ENCODE measurements around the gene DPY19L1.
"Not testable (repeated sequence)": the region's sequence is repeated elsewhere in the genome, so short reads cannot be mapped to it uniquely, and the experiment has no call there.

The DPY19L1 gene

GRCh38 chr7:34988442-34989125 is 48.7 kb downstream of the DPY19L1 start:
- WGBS, 2 experiments: 60% methylated on average over 1 of the region's 2 CpGs; no CpG with 5 or more reads in 1 of the 2 experiments
- not testable (repeated sequence) for H3K9me3 ChIP-seq (ENCODE audit: control insufficient read depth, low read length); H3K27ac ChIP-seq (ENCODE audit: insufficient read depth, low read depth, low read length, poor library complexity, severe bottlenecking); H3K27me3 ChIP-seq (ENCODE audit: control insufficient read depth, insufficient read depth, low read length, poor library complexity, severe bottlenecking); H3K36me3 ChIP-seq (ENCODE audit: control insufficient read depth, insufficient read depth, low read length); H3K4me1 ChIP-seq (ENCODE audit: control insufficient read depth, insufficient read depth, low read length); H3K4me3 ChIP-seq (ENCODE audit: insufficient read depth, low read depth, low read length)

GRCh38 chr7:34985155-34985554 is 52.1 kb downstream of the DPY19L1 start:
- H3K9me3 ChIP-seq (ENCODE audit: control insufficient read depth, low read length); H3K36me3 ChIP-seq (ENCODE audit: control insufficient read depth, insufficient read depth, low read length); H3K4me3 ChIP-seq (ENCODE audit: insufficient read depth, low read depth, low read length); H3K27ac ChIP-seq (ENCODE audit: insufficient read depth, low read depth, low read length, poor library complexity, severe bottlenecking); H3K4me1 ChIP-seq (ENCODE audit: control insufficient read depth, insufficient read depth, low read length); H3K27me3 ChIP-seq (ENCODE audit: control insufficient read depth, insufficient read depth, low read length, poor library complexity, severe bottlenecking): not testable (repeated sequence)
- WGBS, 2 experiments: 91 to 100% methylated on average over 3 of the region's 3 CpGs

GRCh38 chr7:34984140-34984539 is 53.1 kb downstream of the DPY19L1 start:
- not testable (repeated sequence) for H3K36me3 ChIP-seq (ENCODE audit: control insufficient read depth, insufficient read depth, low read length); H3K4me1 ChIP-seq (ENCODE audit: control insufficient read depth, insufficient read depth, low read length); H3K4me3 ChIP-seq (ENCODE audit: insufficient read depth, low read depth, low read length); H3K9me3 ChIP-seq (ENCODE audit: control insufficient read depth, low read length); H3K27ac ChIP-seq (ENCODE audit: insufficient read depth, low read depth, low read length, poor library complexity, severe bottlenecking); H3K27me3 ChIP-seq (ENCODE audit: control insufficient read depth, insufficient read depth, low read length, poor library complexity, severe bottlenecking)
- WGBS, 2 experiments: 78 to 79% methylated on average over 3 of the region's 4 CpGs

GRCh38 chr7:34982371-34983019 is 54.8 kb downstream of the DPY19L1 start:
- no peaks in the 10 kb centered on the region for H3K27me3 ChIP-seq (ENCODE audit: control insufficient read depth, insufficient read depth, low read length, poor library complexity, severe bottlenecking)
- no peaks in the 10 kb centered on the region for H3K4me1 ChIP-seq (ENCODE audit: control insufficient read depth, insufficient read depth, low read length)
- no peak overlapping the region for H3K4me3 ChIP-seq (ENCODE audit: insufficient read depth, low read depth, low read length)
- H3K36me3 ChIP-seq (ENCODE audit: control insufficient read depth, insufficient read depth, low read length): no peaks in the 10 kb centered on the region
- no peak overlapping the region for H3K27ac ChIP-seq (ENCODE audit: insufficient read depth, low read depth, low read length, poor library complexity, severe bottlenecking)
- WGBS, 2 experiments: 92 to 97% methylated on average over 3 of the region's 3 CpGs
- no peaks in the 10 kb centered on the region for H3K9me3 ChIP-seq (ENCODE audit: control insufficient read depth, low read length)

DNA sequence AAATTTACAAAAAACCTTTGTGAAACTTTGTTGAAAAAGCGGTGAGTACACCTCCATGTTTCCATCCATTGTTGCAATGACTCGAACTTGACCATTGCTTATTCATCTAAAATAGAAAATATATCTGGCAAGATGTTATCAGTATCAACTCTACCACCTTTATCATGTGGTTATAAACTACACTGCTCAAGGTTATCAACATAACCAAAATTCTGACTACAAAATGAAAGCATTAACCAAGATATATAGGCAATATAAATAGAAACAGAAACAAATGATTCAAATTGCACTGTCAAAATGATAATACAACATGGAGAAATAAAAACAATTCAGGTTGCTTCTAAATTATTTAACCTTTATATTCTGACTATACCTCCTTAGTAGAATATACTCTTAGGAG is 58.2 kb downstream of the DPY19L1 start:
- not testable (repeated sequence) for H3K4me1 ChIP-seq (ENCODE audit: control insufficient read depth, insufficient read depth, low read length); H3K27me3 ChIP-seq (ENCODE audit: control insufficient read depth, insufficient read depth, low read length, poor library complexity, severe bottlenecking); H3K36me3 ChIP-seq (ENCODE audit: control insufficient read depth, insufficient read depth, low read length); H3K4me3 ChIP-seq (ENCODE audit: insufficient read depth, low read depth, low read length); H3K27ac ChIP-seq (ENCODE audit: insufficient read depth, low read depth, low read length, poor library complexity, severe bottlenecking); H3K9me3 ChIP-seq (ENCODE audit: control insufficient read depth, low read length)
- WGBS, 2 experiments: 100% methylated on average over 1 of the region's 2 CpGs; no CpG with 5 or more reads in 1 of the 2 experiments

DNA sequence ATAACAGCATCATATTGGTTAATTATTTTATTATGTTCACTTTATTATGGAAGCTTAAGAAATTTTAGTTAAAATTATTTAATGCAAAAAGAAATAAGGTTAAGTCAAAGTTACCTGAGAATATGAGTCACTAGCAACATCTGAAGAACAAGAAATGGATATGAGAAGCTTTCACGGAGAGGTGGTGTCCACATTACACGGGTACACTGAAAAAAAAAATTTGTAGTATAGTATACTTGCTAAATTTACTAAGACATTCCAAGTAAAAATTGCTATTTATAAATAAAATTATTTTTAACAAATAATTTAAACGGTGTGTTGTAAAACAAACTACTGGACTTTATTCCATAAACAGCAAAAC is 63.9 kb downstream of the DPY19L1 start:
- Histone ChIP-seq H3K4me1 (ENCODE audit: control insufficient read depth, insufficient read depth, low read length) (no peaks in the 10 kb centered on the region), H3K27me3 (ENCODE audit: control insufficient read depth, insufficient read depth, low read length, poor library complexity, severe bottlenecking) (no peaks in the 10 kb centered on the region), H3K27ac (ENCODE audit: insufficient read depth, low read depth, low read length, poor library complexity, severe bottlenecking) (no peak overlapping the region), H3K9me3 (ENCODE audit: control insufficient read depth, low read length) (no peaks in the 10 kb centered on the region), H3K36me3 (ENCODE audit: control insufficient read depth, insufficient read depth, low read length) (no peaks in the 10 kb centered on the region), H3K4me3 (ENCODE audit: insufficient read depth, low read depth, low read length) (no peak overlapping the region)
- 100% methylated on average over 1 of the region's 3 CpGs for WGBS, 2 experiments

DNA sequence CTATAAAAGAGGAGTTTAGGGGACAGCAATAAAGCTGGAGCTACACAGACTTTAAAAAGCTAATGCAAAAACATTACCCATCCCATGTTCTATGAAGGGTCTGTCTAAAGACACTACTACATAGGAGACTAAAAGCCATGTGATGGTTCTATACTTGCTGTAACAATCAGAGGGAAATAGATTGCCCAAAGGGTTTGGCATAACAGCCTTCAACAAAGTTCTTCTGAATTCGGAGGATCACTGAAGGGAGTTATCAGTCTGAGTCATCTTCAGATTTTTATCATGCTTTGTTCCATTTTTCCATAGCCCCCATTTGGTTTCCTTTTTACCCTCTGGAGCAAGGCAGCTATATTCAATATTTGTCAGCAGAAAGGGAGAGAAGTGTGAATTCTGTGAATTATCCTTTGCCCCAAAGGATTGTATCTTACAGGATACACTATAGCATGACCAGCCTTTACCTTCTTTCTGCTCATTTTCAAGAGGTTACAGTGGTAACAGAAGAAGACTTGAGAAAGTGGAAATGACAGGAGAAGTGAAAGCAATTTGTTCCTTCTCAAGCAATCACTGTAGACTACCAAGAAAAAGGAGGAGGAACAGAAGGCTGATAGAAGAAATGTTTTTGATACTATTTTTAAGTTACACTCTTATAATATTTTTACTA is 64.4 kb downstream of the DPY19L1 start:
- H3K27ac ChIP-seq (ENCODE audit: insufficient read depth, low read depth, low read length, poor library complexity, severe bottlenecking); H3K27me3 ChIP-seq (ENCODE audit: control insufficient read depth, insufficient read depth, low read length, poor library complexity, severe bottlenecking); H3K36me3 ChIP-seq (ENCODE audit: control insufficient read depth, insufficient read depth, low read length); H3K9me3 ChIP-seq (ENCODE audit: control insufficient read depth, low read length); H3K4me3 ChIP-seq (ENCODE audit: insufficient read depth, low read depth, low read length); H3K4me1 ChIP-seq (ENCODE audit: control insufficient read depth, insufficient read depth, low read length): not testable (repeated sequence)
- 92 to 94% methylated on average over 1 of the region's 1 CpG for WGBS, 2 experiments

DNA sequence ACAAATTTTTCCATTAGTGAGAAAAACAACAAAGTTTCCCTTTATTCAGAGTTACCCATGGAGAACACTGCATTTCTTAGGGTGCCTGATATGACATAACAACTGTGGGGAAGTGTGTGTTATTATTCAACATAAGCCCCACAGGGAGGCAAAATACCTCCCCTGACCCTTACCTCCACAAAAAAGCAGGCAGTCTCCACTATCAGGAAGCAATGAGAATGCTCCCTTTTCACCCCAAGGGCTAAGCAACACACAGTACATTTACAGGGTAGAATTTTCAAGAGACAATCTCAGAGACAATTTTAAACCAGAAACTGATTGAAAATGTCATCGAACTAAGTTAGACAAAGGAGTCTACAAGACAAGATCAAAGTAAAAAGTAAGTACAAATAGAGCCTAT is 69.5 kb downstream of the DPY19L1 start:
- H3K4me1 ChIP-seq (ENCODE audit: control insufficient read depth, insufficient read depth, low read length); H3K27me3 ChIP-seq (ENCODE audit: control insufficient read depth, insufficient read depth, low read length, poor library complexity, severe bottlenecking); H3K27ac ChIP-seq (ENCODE audit: insufficient read depth, low read depth, low read length, poor library complexity, severe bottlenecking); H3K9me3 ChIP-seq (ENCODE audit: control insufficient read depth, low read length); H3K36me3 ChIP-seq (ENCODE audit: control insufficient read depth, insufficient read depth, low read length); H3K4me3 ChIP-seq (ENCODE audit: insufficient read depth, low read depth, low read length): not testable (repeated sequence)
- no CpG with 5 or more reads among the region's 1 CpG for WGBS, 2 experiments

DNA sequence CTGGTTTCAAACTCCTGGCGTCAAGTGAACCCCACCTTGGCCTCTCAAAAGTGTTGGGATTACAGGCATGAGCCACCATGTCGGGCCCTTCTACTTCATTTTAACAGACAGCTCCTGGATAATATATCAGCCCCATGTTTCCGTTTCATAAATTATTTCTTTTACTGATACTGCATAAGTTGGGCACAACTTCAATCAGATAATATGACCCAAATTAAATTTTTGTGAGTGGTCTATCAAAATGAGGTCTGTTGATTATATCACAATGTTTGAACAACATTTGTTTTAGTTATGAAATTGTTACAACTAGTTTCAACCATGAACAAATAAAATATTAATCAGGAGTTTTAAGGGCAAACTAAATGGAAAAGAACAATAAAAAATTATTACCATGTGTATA is 70.8 kb downstream of the DPY19L1 start:
- not testable (repeated sequence) for H3K4me1 ChIP-seq (ENCODE audit: control insufficient read depth, insufficient read depth, low read length); H3K9me3 ChIP-seq (ENCODE audit: control insufficient read depth, low read length); H3K27me3 ChIP-seq (ENCODE audit: control insufficient read depth, insufficient read depth, low read length, poor library complexity, severe bottlenecking); H3K27ac ChIP-seq (ENCODE audit: insufficient read depth, low read depth, low read length, poor library complexity, severe bottlenecking); H3K36me3 ChIP-seq (ENCODE audit: control insufficient read depth, insufficient read depth, low read length); H3K4me3 ChIP-seq (ENCODE audit: insufficient read depth, low read depth, low read length)
- 93 to 99% methylated on average over 2 to 3 of the region's 3 CpGs for WGBS, 2 experiments

GRCh38 chr7:34958021-34958420 is 79.3 kb downstream of the DPY19L1 start:
- H3K4me3 ChIP-seq (ENCODE audit: insufficient read depth, low read depth, low read length): no peak overlapping the region
- H3K36me3 ChIP-seq (ENCODE audit: control insufficient read depth, insufficient read depth, low read length): peaks cover 5% of the 10 kb centered on the region
- no peaks in the 10 kb centered on the region for H3K4me1 ChIP-seq (ENCODE audit: control insufficient read depth, insufficient read depth, low read length)
- H3K27me3 ChIP-seq (ENCODE audit: control insufficient read depth, insufficient read depth, low read length, poor library complexity, severe bottlenecking): no peaks in the 10 kb centered on the region
- H3K9me3 ChIP-seq (ENCODE audit: control insufficient read depth, low read length): no peaks in the 10 kb centered on the region
- no peak overlapping the region for H3K27ac ChIP-seq (ENCODE audit: insufficient read depth, low read depth, low read length, poor library complexity, severe bottlenecking)
- 100% methylated on average over 1 of the region's 1 CpG for WGBS, 2 experiments

All from ectodermal cell (in vitro differentiated cells).